Central memory CD4-positive, alpha-beta T cell (primary cell): ENCODE results near the gene R3HCC1L.

ENCODE experiments used
- DNase-seq: peaks from one replicate; pipeline ENCODE4 v3.0.0; 2022

R3HCC1L gene

DNA sequence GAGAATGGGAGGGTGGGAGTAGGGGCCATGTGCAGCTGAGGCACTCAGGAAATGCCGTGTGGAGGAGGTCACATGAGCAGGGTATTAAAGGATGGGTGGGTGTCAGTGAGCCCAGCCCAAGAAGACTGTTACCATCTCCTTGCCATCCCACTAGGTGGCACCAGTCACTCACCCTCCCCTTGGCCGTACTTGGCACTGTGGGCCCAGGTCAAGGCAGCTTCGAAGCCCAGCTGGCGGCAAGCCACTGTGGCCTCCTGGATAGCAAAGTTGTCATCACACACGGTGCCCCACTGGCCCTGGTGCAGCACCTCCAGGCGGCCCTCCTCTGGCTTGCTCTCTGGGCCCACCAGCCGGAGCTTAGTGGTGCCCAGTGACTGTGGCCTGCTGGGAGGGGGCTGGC is 128.1 kb downstream of the R3HCC1L start:
- no peak for DNase-seq

DNA sequence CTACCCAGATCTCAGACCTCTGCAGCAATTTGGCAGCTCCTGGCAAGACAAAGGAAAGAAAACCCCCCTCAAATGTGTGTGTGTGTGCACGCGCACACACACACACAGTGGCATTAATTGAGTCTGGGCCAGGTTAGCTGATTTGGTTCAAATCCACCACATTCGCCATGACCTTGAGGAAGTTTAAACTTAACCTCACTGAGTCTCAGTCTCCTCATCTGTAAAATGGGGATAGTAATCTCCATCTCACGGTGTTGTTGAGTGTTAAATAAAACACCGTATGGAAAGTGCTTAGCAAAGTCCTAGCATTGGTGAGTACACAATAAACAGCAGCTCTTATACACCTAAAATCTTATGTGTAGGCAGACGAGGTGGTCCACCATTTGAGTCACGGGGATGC is 128.6 kb downstream of the R3HCC1L start:
- no peak for DNase-seq

DNA sequence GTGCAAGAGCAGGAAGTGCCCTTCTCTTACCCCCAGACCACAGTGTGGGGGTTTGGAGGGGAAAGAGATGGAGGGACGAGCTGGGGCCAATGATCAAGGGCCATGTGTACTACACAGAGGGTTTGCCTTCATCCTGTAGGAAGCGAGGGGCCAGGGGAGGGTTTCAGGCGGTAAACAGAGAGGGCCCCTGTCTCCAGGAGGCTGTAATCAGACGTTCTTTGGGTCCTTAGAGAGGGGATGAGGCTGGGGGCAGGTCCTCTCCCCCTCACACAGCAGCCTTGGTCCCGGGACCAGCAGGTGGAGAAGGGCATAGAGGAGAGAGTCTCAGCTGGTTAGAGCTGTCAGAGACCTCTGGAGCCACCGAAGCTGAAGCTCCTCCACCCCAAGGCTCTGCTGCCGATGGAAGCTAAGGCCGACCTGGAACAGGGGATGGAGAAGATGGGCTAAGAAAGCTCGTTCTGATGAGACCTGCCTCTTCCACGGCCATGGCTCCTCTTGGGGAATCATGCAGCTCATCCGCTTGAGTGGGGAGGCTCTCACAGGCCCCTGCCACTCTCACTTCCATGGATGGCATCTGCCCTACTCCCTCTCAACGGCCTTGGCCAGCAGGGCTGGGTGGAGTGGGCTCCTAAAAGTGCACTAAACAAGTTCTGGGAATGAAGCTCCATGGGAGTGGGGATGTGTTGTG is 130.1 kb downstream of the R3HCC1L start:
- DNase-seq, result no peak

DNA sequence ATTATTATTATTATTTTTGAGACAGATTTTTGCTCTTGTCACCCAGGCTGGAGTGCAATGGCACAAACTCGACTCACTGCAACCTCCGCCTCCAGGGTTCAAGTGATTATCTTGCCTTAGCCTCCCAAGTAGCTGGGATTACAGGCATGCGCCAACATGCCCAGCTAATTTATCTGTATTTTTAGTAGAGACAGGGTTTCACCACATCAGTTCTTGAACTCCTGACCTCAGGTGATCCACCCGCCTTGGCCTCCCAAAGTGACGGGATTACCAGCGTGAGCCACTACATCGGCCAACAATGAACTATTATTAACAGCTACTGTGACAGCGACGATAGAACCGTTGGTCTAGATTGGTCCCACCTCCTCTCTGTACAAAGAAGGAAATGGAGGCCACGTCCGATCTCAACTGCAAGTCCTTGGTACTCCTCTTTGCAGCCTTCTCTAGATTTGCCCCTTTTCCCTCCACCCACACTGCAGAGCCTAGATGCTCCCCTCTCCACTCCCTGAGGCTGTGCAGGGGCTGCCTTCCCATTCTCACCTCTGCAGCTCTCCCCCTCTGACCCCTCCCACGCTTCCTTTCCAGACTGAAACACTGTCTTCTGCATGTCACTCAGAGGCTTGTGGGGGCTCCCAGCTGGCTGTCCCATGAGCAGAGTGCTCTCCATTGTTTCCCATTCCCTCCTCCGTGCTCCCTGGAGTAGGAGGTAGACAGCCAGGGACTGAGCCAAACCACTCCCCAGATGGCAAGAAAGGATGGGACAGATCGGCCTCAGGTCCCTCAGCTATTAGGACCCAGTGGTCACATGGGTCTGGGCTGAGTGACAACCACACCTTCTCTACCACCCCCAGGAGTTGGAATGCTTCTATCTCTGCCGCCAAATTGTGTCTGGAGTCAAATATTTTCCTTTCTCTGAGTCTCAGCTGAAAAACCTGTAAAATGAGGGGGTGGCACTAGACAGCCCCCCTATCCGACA is 131.2 kb downstream of the R3HCC1L start:
- DNase-seq, result no peak

DNA sequence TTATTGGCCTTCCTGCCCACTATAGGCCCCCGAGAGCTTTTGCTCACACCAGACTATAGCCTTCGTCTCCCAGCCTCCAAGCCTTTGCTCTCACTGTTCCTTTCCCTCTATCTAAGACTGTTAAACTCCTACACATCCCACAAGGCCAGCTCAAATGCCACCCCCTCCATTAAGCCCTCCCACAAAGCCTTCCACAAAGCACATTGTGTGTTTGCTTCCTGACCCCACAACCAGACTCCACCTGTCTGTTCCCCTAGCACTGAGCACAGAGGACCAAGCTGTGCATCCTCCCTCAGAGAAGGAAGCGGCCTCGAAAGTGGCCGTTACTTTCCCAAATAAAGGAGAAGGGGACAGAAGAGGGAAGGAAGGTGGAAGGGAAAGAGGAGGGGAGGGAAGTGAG is 132.2 kb downstream of the R3HCC1L start:
- DNase-seq, result no peak

DNA sequence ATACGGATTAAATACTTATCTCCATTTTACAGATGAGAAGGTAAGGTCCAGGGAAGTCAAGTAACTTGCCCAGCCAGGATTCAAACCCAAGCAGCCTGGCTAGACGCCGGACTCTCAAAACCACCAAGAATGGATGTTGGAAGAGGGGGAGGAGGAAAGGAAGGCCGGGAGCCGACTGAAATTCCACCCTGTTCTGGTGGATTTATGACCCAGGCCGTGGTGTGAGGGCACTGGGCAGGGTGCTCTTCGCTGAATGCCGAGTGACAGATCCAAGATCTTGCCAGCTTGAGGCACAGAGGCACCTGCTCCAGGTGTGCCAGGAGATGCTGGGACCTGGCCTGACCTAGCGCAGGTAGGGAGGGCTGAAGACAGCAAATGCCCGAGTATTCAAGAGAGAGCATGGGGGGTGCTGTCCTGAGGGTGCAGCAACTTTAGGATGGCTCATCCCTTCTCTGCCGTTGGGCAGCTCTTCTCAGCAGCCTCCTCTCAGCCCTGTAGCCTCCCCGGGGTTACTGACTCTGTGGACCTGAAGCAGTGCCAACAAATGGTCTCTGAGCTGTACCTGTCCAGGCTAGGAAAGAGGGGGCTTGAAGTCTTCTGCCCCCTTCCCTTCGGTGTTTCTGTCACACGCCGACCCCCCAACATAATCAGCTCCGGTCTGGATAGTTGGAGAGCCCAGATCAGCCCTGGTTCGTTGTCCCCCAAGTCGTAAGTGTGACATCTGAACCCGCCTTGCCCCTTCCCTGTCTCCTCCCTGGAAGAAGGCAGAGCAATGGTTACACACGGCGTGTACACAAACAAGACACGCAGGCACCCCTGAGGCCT is 132.8 kb downstream of the R3HCC1L start:
- DNase-seq, result no peak

- DNase-seq, result no peak
Measured at GRCh38 chr10:98267894-98268693, 133.6 kb downstream of the R3HCC1L start, which contains the start of gene LOXL4. Gene LOXL4, minus strand, starts transcription at chr10:98268194. Its CDS starts 5,175 bp downstream, at chr10:98263019.

GRCh38 chr10:98268694-98269431 is 134.4 kb downstream of the R3HCC1L start:
- DNase-seq, result no peak

GRCh38 chr10:98269435-98269912 is 135.0 kb downstream of the R3HCC1L start:
- DNase-seq, result no peak

GRCh38 chr10:98270073-98270740 is 135.8 kb downstream of the R3HCC1L start:
- no peak for DNase-seq

DNA sequence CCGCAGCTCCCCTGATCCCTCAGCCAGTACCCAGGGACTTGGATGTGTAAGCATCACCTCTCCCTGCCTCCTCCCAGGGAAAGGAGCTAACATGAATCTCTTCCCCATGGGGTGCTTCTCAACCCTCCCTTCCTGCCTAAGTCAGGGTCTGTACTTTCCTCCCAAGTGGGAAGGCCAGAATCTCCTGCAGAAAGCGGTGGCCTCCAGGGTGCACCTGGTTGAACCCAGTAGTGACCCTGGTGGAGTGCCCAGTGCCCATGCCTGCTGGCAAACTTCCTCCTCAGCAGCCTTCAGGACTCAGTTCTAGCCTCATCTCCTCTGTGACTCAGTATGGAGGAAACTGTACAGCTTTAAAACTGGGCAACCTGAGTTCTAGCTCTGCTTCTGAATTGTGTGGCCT is 136.3 kb downstream of the R3HCC1L start:
- DNase-seq, result no peak

DNA sequence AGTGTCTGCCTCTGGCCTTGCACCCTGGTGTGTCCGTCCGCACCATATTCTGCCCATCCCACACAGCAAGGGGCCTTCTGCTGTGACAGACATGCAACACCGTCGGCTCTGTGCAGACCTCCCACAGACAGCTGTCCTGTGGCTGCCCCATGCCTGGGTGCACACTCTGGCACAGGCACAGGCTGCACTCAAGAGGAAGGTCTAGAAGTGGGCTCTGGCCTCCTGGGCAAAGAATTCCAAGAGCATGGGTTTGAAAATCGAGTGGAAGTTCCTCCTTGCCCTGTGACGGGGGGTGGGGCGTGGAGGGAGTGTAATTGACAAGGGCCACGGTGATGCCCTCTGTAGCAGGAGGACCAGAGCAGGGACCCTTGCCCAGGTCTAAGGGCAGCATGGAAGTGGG is 137.8 kb downstream of the R3HCC1L start:
- DNase-seq, result no peak

- DNase-seq, result no peak
Measured at GRCh38 chr10:98272656-98273055, 138.2 kb downstream of the R3HCC1L start.

GRCh38 chr10:98273057-98273850 is 138.8 kb downstream of the R3HCC1L start:
- DNase-seq, result no peak

DNA sequence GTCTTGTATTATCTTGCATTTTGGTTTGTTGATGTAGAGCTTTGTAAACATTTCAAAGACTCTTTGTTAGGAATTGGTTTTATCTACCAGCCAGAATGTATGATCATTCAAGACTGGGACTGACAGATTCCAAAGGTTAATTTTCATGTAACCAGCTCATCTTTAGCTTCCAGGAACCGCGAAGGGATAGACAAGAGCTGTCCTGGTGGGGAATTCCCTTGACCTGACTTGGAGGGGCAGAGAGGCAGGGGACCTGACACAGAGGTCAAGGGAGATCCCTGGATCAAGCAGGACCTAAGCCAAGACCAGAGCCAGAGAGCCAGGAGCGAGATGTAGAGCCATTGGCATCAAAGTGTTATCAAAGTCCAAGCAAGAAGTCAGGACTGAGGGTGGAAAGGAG is 140.1 kb downstream of the R3HCC1L start:
- no peak for DNase-seq

- DNase-seq, result no peak
Measured at GRCh38 chr10:98276311-98276710, 141.9 kb downstream of the R3HCC1L start.

DNA sequence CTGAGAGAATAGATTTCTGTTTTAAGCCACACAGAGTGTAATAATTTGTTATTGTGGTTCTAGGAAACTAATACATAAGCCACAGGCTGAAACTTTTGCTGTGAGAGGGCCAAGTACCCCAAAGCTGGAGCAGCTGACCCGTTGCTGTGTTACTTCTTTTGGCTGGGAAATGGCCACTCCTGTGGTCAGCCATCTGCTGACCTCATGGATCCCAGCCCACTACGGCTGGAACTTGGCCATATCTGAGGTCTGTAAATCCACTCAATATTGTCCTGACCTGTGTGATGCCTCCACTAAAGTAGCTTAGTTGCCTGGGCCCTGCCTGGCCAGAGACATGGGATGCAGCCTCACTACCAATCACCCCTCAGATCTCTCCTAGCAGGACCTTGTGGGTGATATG is 151.0 kb downstream of the R3HCC1L start:
- no peak for DNase-seq

DNA sequence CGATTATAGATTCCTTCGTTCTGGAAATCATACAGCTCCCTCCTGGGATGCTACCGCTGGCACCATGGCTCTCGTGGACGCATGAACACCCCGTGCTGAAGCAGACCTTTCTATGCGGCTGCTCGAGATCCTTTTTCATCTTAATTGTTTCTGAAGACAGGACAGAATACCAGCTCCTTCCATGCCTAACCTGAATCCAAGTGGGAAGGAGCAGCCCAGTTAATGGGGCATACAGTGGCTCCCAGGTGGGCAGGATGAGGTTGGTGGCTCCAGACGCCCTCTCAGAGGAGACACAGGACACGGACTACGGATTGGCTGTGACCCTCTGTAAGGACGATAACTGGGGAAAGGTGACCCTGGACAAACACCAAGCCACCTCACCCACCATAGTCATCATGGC is 152.0 kb downstream of the R3HCC1L start:
- DNase-seq, result no peak

DNA sequence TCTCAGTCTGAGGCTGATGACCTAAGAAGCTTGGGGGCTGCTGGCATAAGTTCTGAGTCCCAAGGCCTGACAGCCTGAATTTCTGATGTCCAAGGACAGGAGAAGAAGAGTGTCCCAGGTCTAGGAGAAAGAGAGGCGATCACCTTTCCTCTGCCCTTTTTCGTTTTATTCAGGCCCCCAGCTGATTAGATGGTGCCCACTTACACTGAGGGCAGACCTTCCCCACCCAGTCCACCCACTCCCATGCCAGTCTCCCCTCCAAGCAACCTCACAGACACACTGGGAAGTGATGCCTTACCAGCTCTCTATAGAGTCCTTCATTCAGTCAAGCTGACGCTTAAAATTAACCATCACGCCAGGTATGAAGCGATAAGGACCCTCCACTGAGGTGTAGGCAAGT is 152.9 kb downstream of the R3HCC1L start:
- DNase-seq, result no peak

GRCh38 chr10:98289802-98290209 is 155.3 kb downstream of the R3HCC1L start:
- DNase-seq, result no peak
